COLO829 (cell line): Measurements from ENCODE around the gene ATXN3L.
"Not testable (repeated sequence)": the region's sequence is repeated elsewhere in the genome, so short reads cannot be mapped to it uniquely, and the experiment has no call there.

Source experiments
- DNase-seq: peaks from one replicate; pipeline ENCODE4 v3.0.0; 2012; ENCODE audit warnings: low spot score

Gene ATXN3L

GRCh38 chrX:13305108-13305507 is 14.7 kb downstream of the ATXN3L start:
- no peak for DNase-seq

- DNase-seq, result no peak
Measured at GRCh38 chrX:13304052-13304451, 15.8 kb downstream of the ATXN3L start.

GRCh38 chrX:13303248-13303647 is 16.6 kb downstream of the ATXN3L start:
- DNase-seq, result not testable (repeated sequence)

GRCh38 chrX:13298836-13299235 is 21.0 kb downstream of the ATXN3L start:
- DNase-seq, result no peak

- DNase-seq, result no peak
Measured at GRCh38 chrX:13295841-13296240, 24.0 kb downstream of the ATXN3L start.

- no peak for DNase-seq
Measured at GRCh38 chrX:13293700-13294099, 26.2 kb downstream of the ATXN3L start.

- DNase-seq, result no peak
Measured at GRCh38 chrX:13290891-13291614, 28.8 kb downstream of the ATXN3L start.

GRCh38 chrX:13288671-13289070 is 31.2 kb downstream of the ATXN3L start:
- no peak for DNase-seq

- no peak for DNase-seq
Measured at GRCh38 chrX:13287816-13288215, 32.0 kb downstream of the ATXN3L start.

- DNase-seq, result no peak
Measured at GRCh38 chrX:13285693-13286092, 34.2 kb downstream of the ATXN3L start.

- no peak for DNase-seq
Measured at GRCh38 chrX:13285229-13285628, 34.6 kb downstream of the ATXN3L start.

GRCh38 chrX:13284570-13284969 is 35.3 kb downstream of the ATXN3L start:
- DNase-seq, result no peak

- DNase-seq, result peak; percentile 16
Measured at GRCh38 chrX:13283950-13284546, 35.8 kb downstream of the ATXN3L start.

GRCh38 chrX:13283512-13283911 is 36.3 kb downstream of the ATXN3L start:
- DNase-seq, result no peak

GRCh38 chrX:13281289-13281688 is 38.6 kb downstream of the ATXN3L start:
- no peak for DNase-seq

GRCh38 chrX:13279279-13280018 is 40.4 kb downstream of the ATXN3L start:
- DNase-seq, result no peak

GRCh38 chrX:13277539-13277938 is 42.3 kb downstream of the ATXN3L start:
- DNase-seq, result no peak

- no peak for DNase-seq
Measured at GRCh38 chrX:13276991-13277390, 42.9 kb downstream of the ATXN3L start.

GRCh38 chrX:13275031-13275430 is 44.8 kb downstream of the ATXN3L start:
- DNase-seq, result no peak

GRCh38 chrX:13272426-13272825 is 47.4 kb downstream of the ATXN3L start:
- no peak for DNase-seq

GRCh38 chrX:13271511-13271910 is 48.3 kb downstream of the ATXN3L start:
- DNase-seq, result no peak

- DNase-seq, result no peak
Measured at GRCh38 chrX:13270360-13270759, 49.5 kb downstream of the ATXN3L start.

- DNase-seq, result no peak
Measured at GRCh38 chrX:13268874-13269273, 51.0 kb downstream of the ATXN3L start.
